ENCODE measurements around the gene LRRFIP2.

Gene LRRFIP2

DNA sequence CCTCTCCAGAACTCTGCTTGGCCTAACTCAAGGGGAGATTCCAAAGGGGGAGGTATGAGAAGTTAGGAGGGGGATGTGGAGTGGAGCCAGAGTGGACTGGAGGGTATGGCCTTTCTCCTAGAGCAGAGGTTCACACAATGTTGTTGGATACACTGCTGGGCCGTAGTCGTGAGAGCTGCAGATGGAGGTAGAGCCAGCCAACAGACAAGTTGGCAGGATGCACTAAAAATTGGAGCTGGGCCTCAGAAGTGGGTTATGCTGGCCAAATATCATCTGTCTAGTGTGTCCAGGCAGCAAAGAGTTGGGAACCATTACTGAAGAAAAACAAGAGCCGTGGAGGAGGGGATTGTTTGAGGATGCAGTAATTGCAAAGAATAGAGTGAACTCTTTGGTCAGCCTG lies 27.7 kb upstream of the LRRFIP2 start:
- Histone ChIP-seq H3K36me3 (ENCODE audit: insufficient read depth, low read length) (no peaks in the 10 kb centered on the region), H3K4me2 (ENCODE audit: low read depth, low read length, poor library complexity, severe bottlenecking) (no peak overlapping the region), H3F3A (ENCODE audit: low read depth) (no peaks in the 10 kb centered on the region), H4K20me1 (ENCODE audit: insufficient read depth, low read length, poor library complexity, severe bottlenecking) (no peaks in the 10 kb centered on the region), H3K9me2 (replicated peaks; ENCODE audit: low read depth, low read length) (no peaks in the 10 kb centered on the region), H2AFZ (ENCODE audit: low read length) (no peak overlapping the region), H3K79me2 (ENCODE audit: insufficient read depth, low read length) (no peaks in the 10 kb centered on the region), H3K9ac (ENCODE audit: low read depth, low read length, poor library complexity, severe bottlenecking) (no peak overlapping the region), H3K27me3 (ENCODE audit: insufficient read depth, low read length, poor library complexity, severe bottlenecking) (no peaks in the 10 kb centered on the region), H3K9me3 (ENCODE audit: insufficient read depth, low read depth, low read length) (no peaks in the 10 kb centered on the region), H3K4me3 (ENCODE audit: low read length, poor library complexity, severe bottlenecking) (no peak overlapping the region), H3K4me1 (ENCODE audit: insufficient read depth, low read length, poor library complexity, severe bottlenecking) (no peaks in the 10 kb centered on the region)
- TF ChIP-seq, protein P1, sequence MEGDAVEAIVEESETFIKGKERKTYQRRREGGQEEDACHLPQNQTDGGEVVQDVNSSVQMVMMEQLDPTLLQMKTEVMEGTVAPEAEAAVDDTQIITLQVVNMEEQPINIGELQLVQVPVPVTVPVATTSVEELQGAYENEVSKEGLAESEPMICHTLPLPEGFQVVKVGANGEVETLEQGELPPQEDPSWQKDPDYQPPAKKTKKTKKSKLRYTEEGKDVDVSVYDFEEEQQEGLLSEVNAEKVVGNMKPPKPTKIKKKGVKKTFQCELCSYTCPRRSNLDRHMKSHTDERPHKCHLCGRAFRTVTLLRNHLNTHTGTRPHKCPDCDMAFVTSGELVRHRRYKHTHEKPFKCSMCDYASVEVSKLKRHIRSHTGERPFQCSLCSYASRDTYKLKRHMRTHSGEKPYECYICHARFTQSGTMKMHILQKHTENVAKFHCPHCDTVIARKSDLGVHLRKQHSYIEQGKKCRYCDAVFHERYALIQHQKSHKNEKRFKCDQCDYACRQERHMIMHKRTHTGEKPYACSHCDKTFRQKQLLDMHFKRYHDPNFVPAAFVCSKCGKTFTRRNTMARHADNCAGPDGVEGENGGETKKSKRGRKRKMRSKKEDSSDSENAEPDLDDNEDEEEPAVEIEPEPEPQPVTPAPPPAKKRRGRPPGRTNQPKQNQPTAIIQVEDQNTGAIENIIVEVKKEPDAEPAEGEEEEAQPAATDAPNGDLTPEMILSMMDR (conservative IDR thresholded peaks at IDR 0.05; ENCODE audit: low read length), result no peak
- TF ChIP-seq EZH2phosphoT487 (IDR thresholded peaks at IDR 0.05; ENCODE audit: borderline replicate concordance), result no peak

DNA sequence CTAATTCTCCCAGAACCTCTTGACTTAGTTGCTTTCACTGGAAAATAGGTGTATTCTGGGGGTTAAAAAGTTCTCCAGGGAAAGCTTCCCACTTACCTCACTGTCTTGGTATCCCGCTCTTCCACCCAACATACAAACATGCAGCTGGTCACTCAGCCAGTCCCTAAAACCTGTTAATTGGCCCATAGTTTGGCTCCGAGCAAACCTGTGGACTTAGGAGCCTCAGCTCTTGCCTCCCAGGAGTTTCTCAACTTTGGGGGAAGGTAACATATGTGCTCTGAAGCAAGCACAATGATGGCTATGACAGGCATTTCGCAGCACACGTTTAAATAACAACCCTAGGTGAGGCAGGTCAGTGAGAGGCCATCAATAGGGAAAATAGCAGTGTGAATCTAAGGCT lies 25.8 kb upstream of the LRRFIP2 start:
- no peaks in the 10 kb centered on the region for H3K9me3 ChIP-seq (ENCODE audit: insufficient read depth, low read depth, low read length)
- no peaks in the 10 kb centered on the region for H4K20me1 ChIP-seq (ENCODE audit: insufficient read depth, low read length, poor library complexity, severe bottlenecking)
- H3K9me2 ChIP-seq (replicated peaks; ENCODE audit: low read depth, low read length), result no peaks in the 10 kb centered on the region
- H2AFZ ChIP-seq (ENCODE audit: low read length), result no peak overlapping the region
- TF ChIP-seq, protein P1 (conservative IDR thresholded peaks at IDR 0.05; ENCODE audit: low read length), result no peak
- TF ChIP-seq EZH2phosphoT487 (IDR thresholded peaks at IDR 0.05; ENCODE audit: borderline replicate concordance), result no peak
- H3K4me1 ChIP-seq (ENCODE audit: insufficient read depth, low read length, poor library complexity, severe bottlenecking), result no peaks in the 10 kb centered on the region
- no peaks in the 10 kb centered on the region for H3K36me3 ChIP-seq (ENCODE audit: insufficient read depth, low read length)
- H3K27me3 ChIP-seq (ENCODE audit: insufficient read depth, low read length, poor library complexity, severe bottlenecking), result no peaks in the 10 kb centered on the region
- H3K4me2 ChIP-seq (ENCODE audit: low read depth, low read length, poor library complexity, severe bottlenecking), result no peak overlapping the region
- no peaks in the 10 kb centered on the region for H3F3A ChIP-seq (ENCODE audit: low read depth)
- no peaks in the 10 kb centered on the region for H3K79me2 ChIP-seq (ENCODE audit: insufficient read depth, low read length)
- H3K9ac ChIP-seq (ENCODE audit: low read depth, low read length, poor library complexity, severe bottlenecking), result no peak overlapping the region
- H3K4me3 ChIP-seq (ENCODE audit: low read length, poor library complexity, severe bottlenecking), result no peak overlapping the region

DNA sequence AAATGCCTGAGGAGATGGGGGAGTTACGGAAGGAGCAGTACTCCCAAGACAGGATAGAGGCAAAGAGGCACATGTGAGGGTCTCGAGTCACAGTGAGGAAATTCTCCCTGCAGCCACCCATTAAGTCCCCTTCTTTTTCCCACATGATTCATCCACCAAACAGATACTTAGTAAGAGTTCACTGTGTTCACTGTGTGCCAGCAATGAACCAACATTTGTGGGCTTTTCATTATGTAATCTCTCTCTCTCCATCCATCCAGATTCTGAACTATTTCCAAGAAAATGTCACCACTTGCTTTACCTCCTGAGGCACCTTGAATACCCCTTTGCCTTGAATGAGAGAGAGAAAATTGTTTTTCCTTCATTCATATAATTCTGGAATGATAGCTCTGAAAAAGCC lies 24.6 kb upstream of the LRRFIP2 start:
- H3F3A ChIP-seq (ENCODE audit: low read depth), result no peaks in the 10 kb centered on the region
- no peaks in the 10 kb centered on the region for H3K9me3 ChIP-seq (ENCODE audit: insufficient read depth, low read depth, low read length)
- H3K36me3 ChIP-seq (ENCODE audit: insufficient read depth, low read length), result no peaks in the 10 kb centered on the region
- no peak overlapping the region for H3K9ac ChIP-seq (ENCODE audit: low read depth, low read length, poor library complexity, severe bottlenecking)
- H3K4me1 ChIP-seq (ENCODE audit: insufficient read depth, low read length, poor library complexity, severe bottlenecking), result no peaks in the 10 kb centered on the region
- H3K4me2 ChIP-seq (ENCODE audit: low read depth, low read length, poor library complexity, severe bottlenecking), result no peak overlapping the region
- H2AFZ ChIP-seq (ENCODE audit: low read length), result no peak overlapping the region
- no peaks in the 10 kb centered on the region for H4K20me1 ChIP-seq (ENCODE audit: insufficient read depth, low read length, poor library complexity, severe bottlenecking)
- no peaks in the 10 kb centered on the region for H3K27me3 ChIP-seq (ENCODE audit: insufficient read depth, low read length, poor library complexity, severe bottlenecking)
- H3K79me2 ChIP-seq (ENCODE audit: insufficient read depth, low read length), result no peaks in the 10 kb centered on the region
- no peaks in the 10 kb centered on the region for H3K9me2 ChIP-seq (replicated peaks; ENCODE audit: low read depth, low read length)
- no peak for TF ChIP-seq EZH2phosphoT487 (IDR thresholded peaks at IDR 0.05; ENCODE audit: borderline replicate concordance)
- TF ChIP-seq, protein P1 (conservative IDR thresholded peaks at IDR 0.05; ENCODE audit: low read length), result no peak
- no peak overlapping the region for H3K4me3 ChIP-seq (ENCODE audit: low read length, poor library complexity, severe bottlenecking)

Measured in Loucy (cell line).